ENCODE results near the gene MLST8.

MLST8 gene, protein sequence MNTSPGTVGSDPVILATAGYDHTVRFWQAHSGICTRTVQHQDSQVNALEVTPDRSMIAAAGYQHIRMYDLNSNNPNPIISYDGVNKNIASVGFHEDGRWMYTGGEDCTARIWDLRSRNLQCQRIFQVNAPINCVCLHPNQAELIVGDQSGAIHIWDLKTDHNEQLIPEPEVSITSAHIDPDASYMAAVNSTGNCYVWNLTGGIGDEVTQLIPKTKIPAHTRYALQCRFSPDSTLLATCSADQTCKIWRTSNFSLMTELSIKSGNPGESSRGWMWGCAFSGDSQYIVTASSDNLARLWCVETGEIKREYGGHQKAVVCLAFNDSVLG

DNA sequence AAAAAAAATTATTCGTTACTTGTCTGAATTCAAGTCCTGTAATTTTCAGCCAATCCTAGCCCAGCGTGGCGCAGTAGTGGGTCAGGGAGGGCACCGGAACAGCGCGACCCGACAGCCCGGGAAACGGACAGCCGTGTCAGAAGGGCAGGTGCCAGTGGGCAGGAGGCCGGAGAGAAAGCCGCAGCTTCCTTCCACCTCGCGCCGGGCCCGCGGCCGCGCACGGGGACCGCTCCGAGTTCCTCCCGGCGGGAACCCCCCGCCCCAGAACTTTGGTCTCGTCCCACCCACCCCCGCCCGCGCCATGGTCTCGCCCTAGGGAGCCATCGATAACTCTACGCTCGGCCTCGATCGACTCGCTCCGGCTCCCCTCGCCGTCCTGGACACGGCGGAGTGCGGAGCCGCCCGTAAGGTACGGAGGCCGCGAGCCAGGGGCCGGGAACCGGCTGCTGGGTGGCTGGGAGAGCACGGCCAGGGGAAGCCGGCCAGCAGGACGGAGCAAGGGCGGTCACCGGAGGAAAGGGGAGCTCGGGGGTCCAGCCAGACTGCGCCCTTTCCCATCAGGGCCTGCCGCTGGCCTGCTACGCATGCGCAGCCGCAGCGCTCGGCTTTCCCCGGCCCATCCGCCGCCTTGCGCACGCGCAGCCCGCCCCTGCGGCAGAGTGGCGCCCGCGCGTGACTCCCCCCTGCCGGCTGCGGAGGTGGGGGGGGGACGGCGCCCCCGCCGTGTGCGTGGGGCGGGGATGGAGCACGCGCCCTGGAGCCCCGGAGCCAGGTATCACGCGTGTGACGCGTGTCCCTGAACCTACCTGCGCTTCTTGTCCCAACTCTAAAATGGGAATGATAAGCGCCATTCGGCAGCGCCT, at the start of gene MLST8:
Gene MLST8 (plus strand): TSS at position 351 of the 863 bp plus-strand sequence. CDS start 632 bp downstream, outside the sequence.
- DNase-seq (ENCODE audit: low spot score), result peak; percentile 99

DNA sequence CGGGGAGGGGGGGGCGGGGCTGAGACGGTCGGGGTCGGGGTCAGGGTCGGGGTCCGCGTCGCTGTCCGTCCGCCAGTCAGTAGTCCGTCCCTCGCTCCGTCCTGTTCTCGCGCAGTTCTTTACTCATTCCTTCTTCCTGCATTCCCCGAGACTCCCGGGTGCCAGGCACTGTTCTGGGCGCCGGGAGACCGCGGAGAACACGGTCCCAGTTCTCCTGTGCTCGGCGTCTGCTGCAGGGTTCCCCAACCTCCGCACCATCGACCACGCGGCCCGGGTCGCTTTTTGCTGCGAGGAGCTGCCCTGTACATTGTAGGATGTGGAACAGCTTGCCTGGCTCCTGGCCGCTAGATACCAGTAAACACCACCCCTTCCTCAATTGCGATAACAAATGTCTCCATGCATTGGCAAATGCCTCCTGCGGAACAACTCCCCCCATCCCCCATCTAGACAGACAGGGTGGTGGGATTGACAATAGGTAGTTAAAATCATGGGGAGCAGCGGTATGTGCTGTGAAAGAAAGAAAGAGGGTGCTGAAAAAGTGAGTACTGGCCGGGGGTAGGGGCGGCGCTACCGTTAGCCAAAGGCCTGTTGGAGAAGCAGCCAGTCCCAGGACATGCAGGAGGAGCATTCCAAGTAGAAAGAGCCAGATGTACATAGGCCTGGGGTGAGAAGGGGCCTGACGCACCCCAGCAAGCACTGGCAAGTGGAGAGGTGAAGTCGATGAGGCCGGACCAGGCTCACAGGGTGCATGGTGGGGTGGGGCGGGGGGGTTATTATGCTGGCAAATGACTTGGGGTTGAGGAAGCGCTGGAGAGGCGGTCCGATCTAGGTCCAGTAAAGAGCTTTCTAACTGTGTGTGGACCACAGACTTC, 49.0 kb upstream of the MLST8 start:
- DNase-seq (ENCODE audit: low spot score), result no peak

DNA sequence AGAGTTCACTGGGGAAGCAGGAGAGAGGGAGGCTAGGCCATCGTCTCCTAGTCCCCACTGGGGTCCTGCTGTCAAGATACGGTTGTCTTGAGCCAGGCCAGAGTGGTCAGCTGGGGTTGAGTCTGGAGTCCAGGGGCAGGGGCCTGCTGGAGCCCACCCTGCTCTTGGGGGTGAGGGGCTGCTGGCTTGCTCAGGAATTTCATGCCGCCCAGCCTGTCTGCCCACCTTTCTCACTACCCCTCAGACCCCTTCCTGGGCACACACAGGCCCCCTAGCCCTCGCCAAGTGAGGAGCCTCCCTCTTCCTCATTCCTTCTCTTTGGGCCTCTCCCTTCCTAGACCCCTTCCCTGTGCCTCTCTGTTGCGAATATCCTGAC, 48.4 kb upstream of the MLST8 start:
- no peak for DNase-seq (ENCODE audit: low spot score)

DNA sequence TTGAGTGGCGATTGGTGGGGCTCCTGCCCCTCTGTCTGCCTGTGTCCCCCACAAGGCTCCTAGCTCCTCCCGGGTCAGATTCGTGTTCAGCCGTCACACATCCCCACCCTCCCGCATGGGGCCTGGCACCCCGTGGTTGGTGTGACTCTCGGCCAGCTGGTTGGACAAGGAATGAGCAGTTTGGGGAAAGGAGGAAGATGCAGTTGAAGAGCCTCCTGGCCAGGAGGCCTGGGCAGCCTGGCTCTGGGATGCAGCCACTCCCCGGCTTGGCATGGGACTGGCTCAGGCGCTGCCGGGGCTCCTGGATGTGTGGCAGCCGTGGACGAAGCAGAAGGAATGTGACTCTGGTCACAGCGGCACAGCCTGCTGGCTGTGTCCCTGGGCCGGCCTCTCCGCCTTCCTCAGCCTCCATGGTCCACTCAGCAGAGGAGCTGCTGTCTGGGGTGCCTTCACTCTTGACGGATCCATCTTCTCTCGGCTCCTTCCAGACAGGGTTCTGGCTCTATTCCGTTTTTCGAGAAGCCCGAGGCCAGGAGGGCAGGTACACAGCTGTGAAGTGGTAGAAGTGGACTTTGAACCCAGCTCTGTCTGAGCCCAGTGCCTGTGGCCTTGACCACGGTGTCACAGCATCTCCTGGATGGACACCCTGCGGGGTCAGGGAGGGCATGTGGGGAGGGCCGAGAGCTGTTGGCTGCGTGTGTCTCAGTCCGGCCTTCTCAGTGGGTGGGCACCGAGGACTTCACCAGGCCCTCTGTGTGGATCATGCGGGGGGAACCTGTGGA, 47.6 kb upstream of the MLST8 start:
- DNase-seq (ENCODE audit: low spot score), result no peak

DNA sequence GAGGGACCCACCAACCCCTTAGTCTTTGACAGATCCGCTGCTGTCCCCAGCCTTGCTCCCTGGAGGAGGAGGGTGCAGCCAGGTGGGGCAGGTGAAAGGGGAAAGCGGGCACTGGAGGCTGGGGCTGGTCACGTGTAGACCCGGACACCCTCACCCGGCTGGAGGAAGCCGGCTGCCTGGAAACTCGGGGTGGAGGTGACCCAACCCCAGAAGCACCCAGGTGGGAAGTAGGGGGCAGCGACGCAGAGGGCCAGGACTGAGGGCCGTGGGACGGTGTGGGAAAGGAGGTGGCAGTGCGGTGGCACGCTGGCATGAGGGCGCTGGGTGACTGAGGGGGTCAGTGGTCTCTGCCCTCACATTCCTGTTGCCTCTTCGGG, 47.0 kb upstream of the MLST8 start:
- DNase-seq (ENCODE audit: low spot score), result no peak

DNA sequence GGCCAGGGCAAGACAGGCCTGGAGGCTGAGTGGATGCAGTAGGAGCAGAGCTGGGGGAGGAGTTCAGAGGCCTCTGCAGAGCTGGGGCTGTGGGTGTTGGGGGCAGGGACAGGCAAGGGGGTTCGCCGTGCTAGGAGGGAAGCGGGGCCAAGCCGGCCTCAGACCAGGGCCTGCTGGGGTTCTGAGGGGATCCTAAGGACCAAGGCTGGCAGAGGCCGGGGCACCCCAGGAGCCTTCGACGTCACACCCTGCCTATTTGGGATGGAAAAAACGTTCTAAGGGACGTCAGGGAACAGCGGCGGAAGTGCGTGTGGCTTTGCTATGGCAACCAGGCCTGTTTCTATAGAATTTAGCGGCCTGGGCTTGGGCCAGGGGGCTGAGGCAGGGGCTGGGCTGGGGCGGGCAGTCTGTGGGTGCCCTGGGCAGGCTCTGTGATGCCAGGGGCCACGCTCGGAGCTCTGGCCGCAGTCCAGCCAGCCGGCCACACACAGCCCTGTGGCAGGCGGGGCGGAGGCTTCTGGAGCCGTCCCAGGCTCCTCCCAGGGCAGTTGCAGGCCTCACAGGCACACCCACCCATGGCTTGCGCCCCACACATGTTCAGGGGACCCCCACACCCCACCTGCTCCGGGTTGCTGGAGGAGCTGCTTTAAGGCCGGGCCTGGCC, 45.9 kb upstream of the MLST8 start:
- no peak for DNase-seq (ENCODE audit: low spot score)

DNA sequence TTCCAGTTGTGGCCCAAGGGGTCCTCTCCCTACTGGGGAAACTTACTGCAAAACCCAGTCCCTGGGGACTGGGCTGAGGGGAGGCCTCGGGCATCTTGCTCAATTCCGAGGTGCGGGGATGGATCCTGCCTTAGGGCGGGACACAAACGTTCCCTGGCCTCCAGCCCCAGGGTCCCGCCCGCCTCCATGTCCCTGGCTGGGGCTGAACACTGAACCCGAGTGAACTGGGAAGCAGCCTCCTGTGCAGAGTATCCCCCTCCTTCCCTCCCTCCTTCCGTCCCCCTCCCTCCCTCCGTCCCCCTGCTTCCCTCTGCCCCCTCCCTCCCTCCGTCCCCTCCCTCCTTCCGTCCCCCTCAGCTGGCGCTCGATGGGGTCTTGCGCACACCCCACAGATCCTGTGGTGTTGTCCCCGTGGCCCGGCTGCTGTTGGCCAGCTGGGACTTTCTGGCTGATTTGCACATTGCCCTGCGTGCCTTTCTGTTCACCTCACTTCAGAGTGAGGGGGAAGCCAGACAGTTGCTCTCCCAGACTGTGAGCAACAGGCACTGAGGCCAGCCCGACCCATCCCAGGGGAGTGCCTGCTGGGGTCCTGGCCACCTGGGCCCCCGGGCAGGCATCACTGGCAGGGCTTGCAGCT, 44.2 kb upstream of the MLST8 start:
- no peak for DNase-seq (ENCODE audit: low spot score)

DNA sequence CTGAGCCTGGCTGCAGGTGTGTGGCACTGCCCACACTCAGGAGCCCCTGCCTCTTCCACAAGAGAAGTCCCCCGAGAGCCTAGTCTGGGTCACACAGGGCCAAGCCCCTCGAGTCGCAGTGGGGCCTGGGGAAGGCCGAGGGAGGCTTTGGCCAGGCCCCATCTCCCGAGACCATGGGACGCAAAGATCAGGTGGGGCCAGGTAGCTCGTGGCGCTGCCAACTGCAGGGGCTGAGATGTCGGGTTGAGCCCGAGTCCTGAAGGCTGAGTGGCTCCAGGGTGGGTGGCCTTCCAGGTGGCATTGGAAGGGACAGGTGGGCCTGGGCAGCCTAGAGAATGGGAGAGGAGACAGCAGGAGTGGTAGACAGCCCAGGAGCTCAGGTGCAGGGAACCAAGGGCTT, 43.3 kb upstream of the MLST8 start:
- no peak for DNase-seq (ENCODE audit: low spot score)

DNA sequence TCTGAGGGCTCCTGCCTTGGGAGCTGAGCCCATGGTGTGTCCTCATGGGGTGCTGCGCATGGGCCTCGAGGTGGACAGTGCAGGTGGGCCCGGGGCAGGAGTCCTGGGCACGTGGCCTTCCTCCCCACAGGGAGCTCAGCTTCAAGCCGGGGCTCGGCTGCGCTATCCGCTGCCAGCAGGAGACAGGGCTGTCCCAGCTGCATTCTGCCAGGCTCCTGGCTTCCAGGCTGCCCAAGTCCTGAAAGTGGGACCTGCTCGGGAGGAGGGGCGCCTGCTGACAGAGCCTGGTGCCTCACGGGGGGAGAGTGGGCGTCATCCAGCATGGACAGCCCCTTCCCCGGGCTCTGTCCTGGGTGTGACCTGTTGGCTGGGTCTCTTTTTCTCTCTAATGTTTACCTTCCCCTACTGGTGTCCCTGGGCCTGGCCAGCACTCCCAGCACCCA, 42.6 kb upstream of the MLST8 start:
- DNase-seq (ENCODE audit: low spot score), result no peak

DNA sequence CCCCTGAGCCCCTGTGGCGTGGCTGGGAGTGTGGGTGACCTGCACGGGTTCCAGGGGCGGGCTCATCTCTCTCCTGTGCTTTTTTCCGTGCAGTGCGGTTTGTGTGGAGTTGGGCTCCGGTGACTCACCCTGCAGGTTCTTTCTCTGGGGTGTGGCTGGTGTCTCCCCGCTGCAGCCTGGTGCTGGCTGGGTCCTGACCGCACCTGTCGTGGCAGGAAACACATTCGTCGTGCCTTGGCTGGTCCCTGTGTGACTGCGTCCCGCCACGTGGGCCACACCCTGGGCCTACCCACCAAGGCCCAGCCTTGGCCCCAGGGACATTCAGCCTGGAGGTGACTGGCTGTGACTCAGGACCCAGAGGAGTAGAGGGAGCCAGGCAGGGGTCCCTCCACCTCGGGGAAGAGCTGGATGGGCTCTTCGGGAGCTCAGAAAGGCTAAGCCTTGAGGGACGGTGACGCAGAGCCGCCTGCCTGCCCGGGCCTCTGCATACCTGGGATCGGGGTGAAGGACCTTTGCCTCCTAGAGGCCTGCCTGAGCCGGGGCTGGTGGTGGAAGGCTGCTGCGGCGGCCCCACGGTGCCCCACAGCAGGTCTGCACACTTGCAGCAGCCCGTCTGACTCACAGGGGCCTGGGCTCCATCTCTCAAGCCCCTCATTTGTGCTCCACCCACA, 41.9 kb upstream of the MLST8 start:
- DNase-seq (ENCODE audit: low spot score), result no peak

DNA sequence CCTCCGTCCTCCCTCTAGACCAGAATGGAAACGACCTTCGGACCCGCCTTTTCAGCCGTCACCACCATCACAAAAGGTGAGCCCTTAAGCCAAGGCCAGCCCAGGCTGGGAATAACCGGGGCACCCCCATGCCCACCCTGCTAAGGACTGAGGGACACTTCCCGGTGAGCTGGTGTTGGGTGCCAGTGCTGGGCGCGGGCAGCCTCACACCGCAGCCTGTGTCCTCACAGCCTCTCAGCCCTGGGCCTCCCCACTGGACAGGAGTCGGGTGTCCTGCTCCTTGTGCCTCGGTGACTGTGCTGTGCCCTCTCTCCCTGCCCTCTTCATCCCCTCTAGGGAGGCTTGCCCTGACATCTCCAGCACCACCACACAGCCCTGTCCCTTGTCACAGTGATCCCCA, 39.4 kb upstream of the MLST8 start:
- no peak for DNase-seq (ENCODE audit: low spot score)

DNA sequence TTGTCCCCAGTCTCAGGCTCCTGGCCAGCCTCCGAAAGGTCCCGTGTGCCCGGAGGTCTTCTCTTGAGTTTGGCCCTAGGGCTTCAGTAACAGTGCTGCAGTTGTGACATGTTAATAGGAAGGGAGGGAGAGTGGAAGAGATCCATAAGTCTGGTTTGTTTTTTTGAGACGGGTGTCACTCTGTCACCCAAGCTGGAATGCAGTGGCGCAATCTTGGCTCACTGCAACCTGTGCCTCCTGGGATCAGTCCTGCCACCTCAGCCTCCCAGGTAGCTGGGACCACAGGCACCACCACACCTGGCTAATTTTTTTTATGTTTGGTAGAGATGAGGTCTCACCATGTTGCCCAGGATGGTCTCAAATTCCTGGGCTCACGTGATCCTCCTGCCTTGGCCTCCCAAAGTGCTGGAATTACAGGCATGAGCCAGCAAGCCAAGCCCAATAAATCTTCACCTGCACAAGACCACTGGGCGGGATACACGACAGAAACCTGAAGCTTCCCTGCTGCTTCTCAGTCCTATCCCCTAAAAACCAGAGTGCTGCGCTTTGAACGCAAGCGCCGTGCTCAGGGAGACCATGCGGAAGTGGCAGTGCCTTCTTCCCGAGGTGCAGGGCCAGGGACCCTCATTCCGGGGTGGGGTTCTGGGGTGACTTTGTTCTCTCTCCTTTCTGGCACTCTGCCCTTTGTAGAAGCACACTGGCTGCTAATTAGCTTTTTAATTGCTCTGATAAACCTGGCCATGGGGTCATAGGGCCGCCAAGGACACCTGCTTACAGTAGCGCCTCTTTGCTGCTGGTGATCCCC, 38.8 kb upstream of the MLST8 start:
- no peak for DNase-seq (ENCODE audit: low spot score)

DNA sequence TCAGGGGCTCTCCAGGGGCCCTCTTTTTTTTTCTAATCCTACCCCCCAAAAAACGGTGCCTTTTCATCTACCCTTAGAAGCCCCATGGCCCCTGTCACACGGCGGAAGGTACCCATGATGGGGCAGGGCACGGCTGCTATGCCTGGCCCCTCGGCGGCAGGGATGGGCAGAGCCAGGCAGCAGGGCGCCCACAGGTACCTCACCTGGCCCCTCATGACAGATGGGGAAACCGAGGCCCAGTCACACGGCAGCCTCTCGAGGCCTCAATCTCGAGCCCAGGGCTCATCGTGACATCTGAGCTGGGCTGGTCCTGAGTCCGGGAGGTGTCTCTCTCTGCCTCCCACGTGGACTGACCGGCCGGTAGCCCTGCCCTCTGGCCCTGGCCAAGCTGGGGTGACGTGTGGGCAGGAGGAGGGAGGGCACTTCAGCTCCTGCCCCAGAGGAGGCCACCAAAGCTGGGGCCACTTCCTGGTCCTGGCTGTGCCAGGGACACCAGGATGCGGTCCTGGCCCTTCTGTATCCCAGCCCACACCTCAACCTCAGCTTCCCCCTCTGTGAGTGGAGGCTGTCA, 38.1 kb upstream of the MLST8 start:
- no peak for DNase-seq (ENCODE audit: low spot score)

DNA sequence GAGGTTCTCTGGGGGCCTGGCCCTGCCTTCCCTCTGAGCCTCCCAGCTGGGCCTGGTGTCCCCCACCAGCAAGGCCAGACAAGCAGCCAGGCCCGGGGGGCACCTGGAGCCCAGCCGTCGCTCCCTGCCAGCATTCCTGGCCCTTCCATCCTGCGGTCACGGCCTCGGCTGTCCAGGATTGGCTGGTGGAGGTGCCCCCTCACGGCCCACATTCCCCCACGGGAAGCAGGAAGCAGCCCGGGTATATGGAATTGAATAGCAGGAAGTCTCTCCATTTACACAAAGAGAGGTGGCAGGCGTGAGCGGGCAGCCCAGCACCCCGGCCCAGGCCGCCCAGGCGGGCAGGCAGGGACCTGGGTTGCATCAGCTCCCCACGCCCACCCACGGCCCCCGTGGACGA, 35.2 kb upstream of the MLST8 start:
- no peak for DNase-seq (ENCODE audit: low spot score)

DNA sequence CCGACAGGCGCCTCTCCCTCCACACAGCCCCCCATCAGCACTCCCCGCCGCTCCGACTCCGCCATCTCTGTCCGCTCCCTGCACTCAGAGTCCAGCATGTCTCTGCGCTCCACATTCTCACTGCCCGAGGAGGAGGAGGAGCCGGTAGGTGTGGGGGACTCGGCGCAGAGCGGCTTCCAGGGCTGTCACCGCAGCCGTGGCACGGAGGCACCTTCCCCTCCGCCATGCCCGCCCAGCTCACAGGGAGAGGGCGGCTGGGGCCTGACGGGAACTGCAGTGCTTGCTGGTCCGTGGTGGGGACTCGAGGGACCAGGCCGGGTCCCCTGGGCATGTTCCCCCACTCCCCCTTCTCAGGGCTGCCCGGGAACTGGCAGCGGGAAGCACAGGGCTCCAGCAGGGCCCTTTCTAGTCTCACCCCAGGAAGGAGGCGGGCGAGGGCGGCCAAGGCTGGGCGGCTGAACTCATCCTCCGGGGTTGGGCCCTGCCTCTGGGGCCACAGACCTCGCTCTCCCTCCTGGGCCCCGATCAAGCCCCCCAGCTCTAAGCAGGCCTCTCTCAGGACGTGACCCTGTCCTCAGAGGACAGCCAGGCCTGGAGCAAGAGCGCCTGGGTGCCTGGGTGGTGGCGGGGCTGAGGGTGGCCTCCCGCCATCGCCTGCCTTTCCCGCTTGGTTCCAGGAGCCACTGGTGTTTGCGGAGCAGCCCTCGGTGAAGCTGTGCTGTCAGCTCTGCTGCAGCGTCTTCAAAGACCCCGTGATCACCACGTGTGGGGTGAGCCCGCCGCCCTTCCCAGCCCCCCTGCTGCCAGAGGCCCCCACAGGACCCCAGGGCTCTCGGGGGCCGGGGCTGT, 34.4 kb upstream of the MLST8 start:
- no peak for DNase-seq (ENCODE audit: low spot score)

DNA sequence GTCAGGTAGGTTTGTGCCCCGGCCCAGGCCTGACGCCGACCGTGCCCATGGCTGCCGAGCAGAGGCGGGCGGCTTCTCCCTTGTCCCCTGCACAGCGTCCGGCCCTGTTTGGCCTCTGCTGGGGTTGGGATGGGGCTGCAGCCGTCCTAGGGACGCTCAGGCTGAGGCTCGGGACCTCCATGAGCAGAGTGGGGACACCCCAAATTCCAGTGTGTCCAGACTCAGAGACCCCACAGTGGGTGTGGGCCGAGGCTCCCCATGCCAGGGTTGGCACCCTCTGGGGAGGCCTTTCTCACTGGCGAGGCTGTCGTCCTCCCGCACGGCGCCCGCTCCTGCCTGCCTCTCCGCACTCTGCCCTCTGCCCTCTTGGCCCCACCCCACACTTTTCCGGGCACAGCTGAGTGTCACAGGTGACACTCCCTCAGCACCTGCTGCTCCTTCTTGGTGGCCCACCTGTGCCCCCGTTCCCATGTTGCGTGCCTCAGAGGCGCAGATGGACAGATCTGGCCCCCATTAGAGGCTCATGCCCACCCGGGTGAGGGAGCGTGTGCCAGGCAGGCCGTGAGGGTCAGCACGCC, 33.6 kb upstream of the MLST8 start:
- DNase-seq (ENCODE audit: low spot score), result no peak

DNA sequence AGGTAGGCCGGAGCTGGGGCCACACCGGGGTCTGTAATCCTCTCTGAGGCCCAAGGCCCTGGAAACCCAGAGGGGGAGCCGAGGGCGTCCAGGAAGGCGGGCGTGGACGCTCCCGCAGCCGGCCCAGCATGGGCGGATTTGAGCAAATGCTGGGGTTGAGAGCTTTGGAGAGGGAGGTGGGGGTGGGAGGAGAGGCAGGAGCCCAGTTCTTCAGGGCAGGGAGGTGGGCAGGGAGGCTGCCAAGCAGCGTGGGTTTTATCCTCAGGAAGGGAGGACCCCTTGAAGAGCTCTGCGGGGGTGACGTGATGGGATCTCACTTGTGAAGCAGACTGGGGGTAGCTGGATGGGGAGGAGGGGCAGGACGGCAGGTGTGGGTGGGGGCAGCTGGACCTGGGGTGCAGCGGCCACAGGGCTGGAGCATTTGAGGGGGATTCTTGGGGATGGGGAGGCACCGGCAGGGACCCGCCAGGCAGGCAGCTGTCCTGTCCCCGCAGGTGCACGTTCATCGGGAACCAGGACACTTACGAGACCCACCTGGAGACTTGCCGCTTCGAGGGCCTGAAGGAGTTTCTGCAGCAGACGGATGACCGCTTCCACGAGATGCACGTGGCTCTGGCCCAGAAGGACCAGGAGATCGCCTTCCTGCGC, 32.4 kb upstream of the MLST8 start:
- no peak for DNase-seq (ENCODE audit: low spot score)

All from D341Med (cell line).